ENCODE results near the gene CHIC1. TPM values are rescaled to one million over a fixed set of nuclear protein-coding genes. Genes with fewer than 3 reads are reported as not detected.

CHIC1 gene
- total RNA-seq = 1 to 10 TPM; 7.0 to 7.6 TPM

DNA sequence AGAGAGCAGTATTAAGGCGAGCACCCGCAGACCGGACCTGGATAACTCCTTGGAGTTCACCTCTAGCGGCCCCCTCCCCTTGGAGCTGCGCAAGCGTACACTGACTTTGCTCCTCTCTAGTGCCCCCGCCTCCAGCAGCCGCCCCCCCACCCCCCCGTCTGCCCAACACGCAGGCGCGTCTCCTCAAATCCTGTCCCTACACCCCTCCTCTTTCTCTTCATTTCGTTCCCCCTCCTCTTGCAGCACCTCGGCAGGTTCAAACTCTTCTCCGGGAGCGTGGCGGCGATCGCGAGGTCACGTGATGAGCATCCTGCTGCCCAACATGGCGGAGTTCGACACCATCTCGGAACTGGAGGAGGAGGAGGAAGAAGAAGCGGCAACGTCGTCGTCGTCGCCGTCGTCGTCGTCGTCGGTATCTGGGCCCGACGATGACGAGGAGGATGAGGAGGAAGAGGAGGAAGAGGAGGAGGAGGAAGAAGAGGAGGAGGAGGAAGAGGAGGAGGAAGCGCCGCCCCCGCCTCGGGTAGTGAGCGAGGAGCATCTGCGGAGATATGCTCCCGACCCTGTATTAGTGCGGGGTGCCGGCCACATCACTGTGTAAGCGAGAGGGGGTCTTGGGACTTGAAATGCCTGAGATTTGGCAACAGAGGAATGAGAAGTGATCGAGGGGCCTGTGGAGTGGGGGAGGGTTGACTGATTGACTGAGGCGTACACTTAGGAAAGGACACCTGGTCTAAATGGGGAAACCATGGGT, at the start of gene CHIC1:
Gene CHIC1 (plus strand): TSS at position 214 of the 754 bp plus-strand sequence. CDS start 88 bp downstream, at position 302.

Other genes with a start within 250 kb of the CHIC1 start
- not detected for gene CDX4, start 116.1 kb upstream of the CHIC1 start, total RNA-seq